ENCODE measurements around the gene ZNF324B. TPM values are rescaled to one million over a fixed set of nuclear protein-coding genes. Genes with fewer than 3 reads are reported as not detected.

ZNF324B gene
- total RNA-seq (2013; cell fraction: nucleolus; rRNA removed), result 23.8 and 27.7 TPM in 2 replicates
- total RNA-seq (2014; rRNA removed) (7.9 and 8.8 TPM in 2 replicates), total RNA-seq (2014; rRNA removed; fragmentation: Illumina TruSeq; extraction: Trizol) (5.3 and 5.9 TPM in 2 replicates), total RNA-seq (2021) (9.3 and 12.8 TPM in 2 replicates), polyA plus RNA-seq (2011; rRNA removed) (1.9 and 3.3 TPM in 2 replicates), polyA plus RNA-seq (2014; fragmentation: Illumina TruSeq; extraction: Trizol) (3.0 and 4.2 TPM in 2 replicates), polyA plus RNA-seq (2014; fragmentation: Nextera tagmentation; extraction: Ambion mirVana) (under 1 TPM; 0.11 to 0.29 TPM), polyA plus RNA-seq (2014; rRNA removed) (7.6 and 8.4 TPM in 2 replicates), polyA plus RNA-seq (2016; fragmentation: Nextera tagmentation; extraction: Ambion mirVana) (1 to 10 TPM; 3.5 to 4.4 TPM), polyA minus RNA-seq (2011; rRNA and poly(A)+ RNA removed) (4.8 and 13.2 TPM in 2 replicates), Bru-seq, nascent RNA (percentile 57 among the genes with signal in this experiment), BruChase-seq, experiment 1, labeled RNA remaining after a 6-hour chase (percentile 51 among the genes with signal in this experiment), BruChase-seq, experiment 2, labeled RNA remaining after a 2-hour chase (percentile 54 among the genes with signal in this experiment)
- 1.4 TPM for polyA plus RNA-seq (2011; ENCODE audit: low read depth)
- polyA plus RNA-seq (2011; cell fraction: cytosol; rRNA removed), result 3.7 and 5.2 TPM in 2 replicates
- 5.2 and 7.0 TPM in 2 replicates for polyA plus RNA-seq (2011; cell fraction: nucleus; rRNA removed)
- polyA plus RNA-seq (2012), result 3.4 and 4.2 TPM in 2 replicates
- polyA minus RNA-seq (2011; cell fraction: cytosol; rRNA and poly(A)+ RNA removed), result 4.1 and 4.4 TPM in 2 replicates
- 4.1 and 9.5 TPM in 2 replicates for polyA minus RNA-seq (2011; cell fraction: nucleus; rRNA and poly(A)+ RNA removed)
- long read RNA-seq, experiment 1, partial matches to known transcripts, result 0 of 1 reads
- long read RNA-seq, experiment 1, other reads (novel, unspliced or antisense), result 0 of 1 reads
- long read RNA-seq, experiment 2, result 0 reads

GRCh38 chr19:58451358-58452101 lies at the start of gene ZNF324B:
Gene ZNF324B (plus strand): TSS chr19:58451622. CDS start chr19:58453702, 2,080 bp downstream.
- H3K36me3 ChIP-seq (ENCODE audit: control insufficient read depth in 2 of 2, insufficient read depth in 2 of 2, low read length in 1 of 2), result peaks cover 0 to 1% of the 10 kb centered on the region in 2 experiments; a peak in 1 of 4 replicates
- DNase-seq (ENCODE audit: low read depth, low spot score) (peak; percentile 71), ATAC-seq (peak; percentile 99), FAIRE-seq (peak; percentile 89)
- ChIA-PET RAD21 (ENCODE audit: unreplicated experiment) (interaction anchor here (0.6 to 1.2 kb wide), 6 partner anchors 12 to 207 kb away, joined by 3 to 4 read pairs (median 3); partner anchors contain the start of genes ZNF132 and ZNF497), CTCF (interaction anchor here (0.7 to 1.1 kb wide), 2 partner anchors 43 to 233 kb away, joined by 3 read pairs; partner anchors contain the start of gene ZNF584), POLR2A (interaction anchor here (0.6 to 1.5 kb wide), 9 partner anchors 9 to 93 kb away, joined by 3 to 7 read pairs (median 3); partner anchors contain the start of genes ZNF132, ZNF324 and ZNF584), SMC1A (ENCODE audit: uncharacterized antibody, unreplicated experiment) (interaction anchor here (1.0 to 1.3 kb wide), 6 partner anchors 10 to 151 kb away, joined by 3 to 5 read pairs (median 3); partner anchors contain the start of gene ZNF132)
- peak within 1 kb of the TSS; percentile 94 for H2AFZ ChIP-seq (ENCODE audit: control insufficient read depth, low read depth, low read length)
- H3K79me2 ChIP-seq (ENCODE audit: control insufficient read depth, insufficient read depth, low read length), result no peaks in the 10 kb centered on the region; the same call in 1 of the 2 replicates
- peak within 1 kb of the TSS; percentile 22; the same call in 1 of the 2 replicates for H3K27ac ChIP-seq (ENCODE audit: control insufficient read depth, insufficient read depth)
- WGBS (ENCODE audit: insufficient coverage, insufficient replicate concordance, low lambda C conversion rate, missing lambda C conversion rate), result under 1% methylated on average over 76 of the region's 79 CpGs
- H4K20me1 ChIP-seq (ENCODE audit: control insufficient read depth, insufficient read depth), result no peaks in the 10 kb centered on the region
- H3K4me1 ChIP-seq (ENCODE audit: control insufficient read depth, insufficient read depth, low read length), result peaks cover 4% of the 10 kb centered on the region; the same call in 1 of the 2 replicates
- intact Hi-C loops (cut with micrococcal nuclease; ENCODE audit: unreplicated experiment), result no loop called here
- peak within 1 kb of the TSS; percentile 55 for H3K9ac ChIP-seq (ENCODE audit: control insufficient read depth, insufficient read depth, low read length)
- no peaks in the 10 kb centered on the region for H3K27me3 ChIP-seq (replicated peaks in 1 of 2; ENCODE audit: control insufficient read depth in 2 of 2, insufficient read depth in 2 of 2, low read length in 1 of 2)
- in situ Hi-C loops (cut with MboI), result no loop called here
- BruUV-seq (replicated peaks), result no TSS peak
- peaks cover 11% of the 10 kb centered on the region; the same call in 2 of the 3 replicates for H3K9me3 ChIP-seq (replicated peaks; ENCODE audit: control insufficient read depth, insufficient read depth, low read length)
- H3K4me3 ChIP-seq, result peak within 1 kb of the TSS; percentile 82
- H3K4me2 ChIP-seq (ENCODE audit: control insufficient read depth, insufficient read depth), result peak within 1 kb of the TSS; percentile 100
- TF ChIP-seq POLR2AphosphoS5 (IDR thresholded peaks at IDR 0.05; ENCODE audit: low read length) (peak; percentile 44; the same call in 1 of the 2 replicates), ZZZ3 (IDR thresholded peaks at IDR 0.05; ENCODE audit: control insufficient read depth, insufficient read length, low read depth) (no peak), MLLT1 (IDR thresholded peaks at IDR 0.05) (no peak), SPI1 (IDR thresholded peaks at IDR 0.05; ENCODE audit: borderline replicate concordance, insufficient read depth, low read depth, low read length) (no peak), HSF1 (IDR thresholded peaks at IDR 0.05; ENCODE audit: low read depth, low read length) (no peak), KAT2A (conservative IDR thresholded peaks at IDR 0.05; ENCODE audit: control insufficient read depth, low read depth, low read length) (no peak), CEBPZ (IDR thresholded peaks at IDR 0.05; ENCODE audit: low read depth, low read length) (no peak), NR2C1 (IDR thresholded peaks at IDR 0.05) (peak; percentile 35; the same call in 1 of the 2 replicates), RBBP5 (conservative IDR thresholded peaks at IDR 0.05) (no peak), MEF2B (IDR thresholded peaks at IDR 0.05; ENCODE audit: partially characterized antibody, poor library complexity, severe bottlenecking) (peak; percentile 50)
